NCI-H446 treated with DMSO at 0.1 percent for 48 hours (cell line): ENCODE results near the gene AXL.
"Not testable (repeated sequence)": the region's sequence is repeated elsewhere in the genome, so short reads cannot be mapped to it uniquely, and the experiment has no call there.

ENCODE experiments used
- DNase-seq: peaks from one replicate; lab custom pipeline; 2025; lab: John Stamatoyannopoulos, UW

AXL gene

DNA sequence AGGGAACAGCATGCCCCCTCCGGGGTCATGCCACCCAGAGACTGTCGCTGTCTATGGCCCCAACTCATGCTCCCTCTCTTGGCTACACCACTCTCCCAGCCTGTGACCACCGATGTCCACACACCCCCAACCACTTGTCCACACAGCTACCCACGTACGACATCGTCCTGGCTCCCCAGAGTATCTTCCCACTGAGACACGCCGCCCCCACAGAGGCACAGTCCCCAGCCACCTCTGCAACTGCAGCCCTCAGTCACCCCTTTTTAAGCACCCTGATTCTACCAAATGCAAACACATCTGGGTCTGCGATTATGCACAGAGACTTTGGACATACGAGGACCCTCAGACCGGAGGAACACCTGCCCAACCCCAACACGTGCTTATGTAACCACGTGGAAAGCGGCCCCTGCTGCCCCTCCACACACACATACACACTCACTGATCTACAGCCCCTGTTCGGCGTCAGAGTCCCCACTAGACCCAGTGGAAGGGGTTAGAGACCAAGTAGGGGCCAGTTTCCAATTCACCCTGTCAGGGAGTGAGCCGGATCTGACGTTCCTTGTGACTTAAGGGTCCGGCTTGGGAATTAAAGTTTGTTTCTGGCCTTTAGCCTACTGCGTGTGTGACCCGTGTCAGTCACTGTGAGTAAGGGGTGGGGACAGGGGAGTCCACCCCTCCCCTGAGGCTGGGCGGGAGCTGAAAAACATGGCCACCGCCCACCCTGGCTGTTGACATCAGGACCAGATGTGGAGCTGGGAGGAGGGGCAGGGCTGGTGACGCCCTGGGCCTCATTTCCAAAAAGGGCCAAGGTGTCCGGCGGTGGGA, 11.9 kb upstream of the AXL start:
- no peak for DNase-seq

DNA sequence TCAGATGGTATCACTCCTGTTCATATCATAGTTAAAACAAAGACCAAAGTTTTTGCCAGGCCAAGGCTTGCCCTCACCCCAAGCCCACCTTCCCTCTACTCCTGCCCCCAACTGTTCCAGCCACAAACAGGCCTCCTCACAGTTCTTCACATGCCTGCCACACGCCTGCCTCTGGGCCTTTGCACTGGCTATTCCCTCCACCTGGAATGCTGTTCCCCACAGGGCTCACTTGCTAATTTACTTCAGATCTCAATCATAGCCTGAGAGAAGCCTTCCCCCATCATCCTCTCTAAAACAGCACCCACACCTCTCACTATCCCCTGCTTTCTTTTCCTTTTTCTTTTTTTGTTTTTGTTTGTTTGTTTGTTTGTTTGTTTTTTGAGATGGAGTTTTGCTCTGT, 4.9 kb upstream of the AXL start:
- DNase-seq, result no peak

DNA sequence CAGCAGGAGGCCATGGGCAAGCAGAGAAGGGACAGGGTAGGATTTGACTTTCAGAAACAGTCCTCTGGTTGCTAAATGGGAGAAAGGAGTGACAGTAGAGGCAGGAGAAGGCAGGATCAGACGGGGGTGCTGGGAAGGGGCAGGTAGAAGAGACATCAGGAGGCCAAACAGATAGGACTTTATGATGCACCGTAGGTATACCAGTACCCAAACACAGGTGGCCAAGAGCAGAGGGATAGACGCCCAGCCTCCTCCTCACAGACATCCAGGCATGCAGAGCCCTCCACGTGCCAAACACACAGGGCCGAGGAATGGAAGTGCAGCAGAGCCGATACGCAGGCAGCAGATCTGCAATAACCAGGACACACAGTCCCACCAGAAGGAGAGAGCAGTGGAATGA, 1.3 kb upstream of the AXL start:
- DNase-seq, result no peak

DNA sequence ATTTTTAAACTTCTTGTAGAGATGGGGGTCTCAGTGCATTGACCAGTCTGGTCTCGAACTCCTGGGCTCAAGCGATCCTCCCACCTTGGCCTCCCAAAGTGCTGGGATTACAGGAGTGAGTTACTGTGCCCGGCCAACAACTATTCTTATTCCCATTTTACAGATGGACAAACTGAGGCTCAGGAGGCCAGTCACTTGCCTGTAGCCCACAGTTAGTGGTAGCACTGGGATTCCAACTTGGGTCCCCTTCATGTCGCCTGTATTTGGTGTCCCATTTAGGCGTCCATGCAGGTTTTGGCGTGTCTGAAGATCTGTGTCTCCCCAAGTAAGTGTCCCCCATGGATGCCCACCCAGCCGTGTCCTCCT, 791 bp upstream of the AXL start:
- DNase-seq, result no peak

DNA sequence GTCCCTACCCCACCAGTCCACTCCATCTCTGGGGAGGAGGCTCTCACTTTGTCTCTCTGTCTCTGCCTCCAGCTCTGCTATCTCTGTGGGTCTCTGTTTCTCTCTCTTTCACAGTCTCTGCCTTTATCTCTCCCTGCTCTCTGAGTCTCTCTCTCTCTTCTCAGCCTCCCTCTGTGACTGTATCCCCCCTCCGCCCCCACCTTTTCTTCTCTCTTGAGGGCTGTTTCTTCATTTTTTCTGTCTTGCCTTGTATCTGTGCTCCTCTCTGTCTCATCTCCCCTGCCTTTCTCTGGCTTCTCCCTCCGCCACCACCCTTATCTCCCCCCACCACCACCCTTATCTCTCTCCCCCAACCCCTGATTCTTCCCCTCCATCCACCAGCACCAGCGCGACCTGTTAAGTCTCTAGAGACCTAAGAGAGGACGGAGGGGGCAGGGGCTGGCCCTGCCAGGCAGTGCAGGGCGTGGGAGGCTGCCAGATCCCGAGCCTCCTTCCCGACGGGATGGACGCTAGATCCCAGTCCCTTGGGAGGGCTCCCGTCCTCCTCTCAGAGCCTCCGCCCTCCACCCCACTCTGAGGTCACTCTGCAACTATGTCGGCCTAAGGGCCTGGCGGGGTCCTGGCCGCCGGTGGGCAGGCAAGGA, 1.0 kb downstream of the AXL start:
- no peak for DNase-seq

DNA sequence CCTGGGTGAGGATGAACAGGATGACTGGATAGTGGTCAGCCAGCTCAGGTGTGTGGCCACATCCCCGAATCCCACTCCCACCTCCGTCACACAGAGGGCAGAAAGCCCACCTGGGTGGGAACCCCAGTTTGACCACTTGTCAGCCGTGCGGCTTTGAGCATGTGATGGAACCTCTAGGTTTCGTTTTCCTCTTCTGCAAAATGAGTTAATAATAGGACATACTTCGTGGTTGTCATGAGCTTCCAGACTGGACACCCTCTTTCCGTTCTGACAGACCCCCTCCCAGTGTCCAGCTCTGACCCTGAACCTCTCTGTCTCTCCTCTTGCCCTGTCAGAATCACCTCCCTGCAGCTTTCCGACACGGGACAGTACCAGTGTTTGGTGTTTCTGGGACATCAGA, 1.8 kb downstream of the AXL start:
- no peak for DNase-seq

DNA sequence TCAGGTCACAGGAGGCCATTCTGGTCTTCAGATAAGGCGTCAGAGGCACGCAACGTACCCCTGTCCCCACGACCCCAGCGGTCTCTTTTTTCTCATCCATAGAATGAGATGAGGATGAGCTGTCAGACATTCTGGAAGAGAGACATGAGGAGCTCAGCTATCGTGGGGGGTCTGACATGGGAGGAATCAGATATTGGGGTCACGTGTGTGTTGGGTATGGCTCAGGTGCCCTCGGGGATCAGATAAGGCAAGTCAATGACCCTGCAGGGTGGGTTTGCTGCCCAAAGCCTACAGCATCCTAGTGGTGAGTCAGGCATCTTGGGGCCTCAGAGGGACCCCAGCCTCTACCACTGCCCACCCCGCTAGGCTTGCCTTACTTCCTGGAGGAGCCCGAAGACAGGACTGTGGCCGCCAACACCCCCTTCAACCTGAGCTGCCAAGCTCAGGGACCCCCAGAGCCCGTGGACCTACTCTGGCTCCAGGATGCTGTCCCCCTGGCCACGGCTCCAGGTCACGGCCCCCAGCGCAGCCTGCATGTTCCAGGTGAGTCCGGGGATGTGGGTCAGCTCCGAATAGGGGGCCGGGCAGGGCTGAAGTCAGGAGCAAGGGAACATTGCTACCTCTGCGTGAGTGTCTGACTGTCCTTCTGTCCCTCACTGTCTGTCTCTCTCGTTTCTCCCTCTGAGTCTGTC, 2.6 kb downstream of the AXL start:
- DNase-seq, result no peak

DNA sequence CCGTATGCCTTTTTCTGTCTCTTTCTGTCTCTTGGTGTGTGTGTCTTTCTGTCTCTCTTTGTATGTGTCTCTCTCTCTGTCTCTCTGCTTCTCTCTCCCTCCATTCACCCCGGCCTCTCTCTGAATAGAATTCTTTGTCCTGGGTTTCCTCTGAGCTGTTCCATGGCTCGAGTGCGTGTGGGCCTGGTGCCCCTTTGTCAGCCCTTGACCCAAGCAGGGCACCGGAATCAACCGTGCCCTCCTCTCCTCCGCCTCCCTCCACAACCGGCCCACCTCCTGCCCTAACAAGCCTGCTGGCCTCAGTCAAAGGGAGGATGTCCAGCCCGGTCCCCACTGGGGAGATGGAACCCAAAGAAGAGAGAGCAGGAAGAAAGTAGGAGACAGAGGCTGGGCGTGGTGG, 3.2 kb downstream of the AXL start:
- no peak for DNase-seq

DNA sequence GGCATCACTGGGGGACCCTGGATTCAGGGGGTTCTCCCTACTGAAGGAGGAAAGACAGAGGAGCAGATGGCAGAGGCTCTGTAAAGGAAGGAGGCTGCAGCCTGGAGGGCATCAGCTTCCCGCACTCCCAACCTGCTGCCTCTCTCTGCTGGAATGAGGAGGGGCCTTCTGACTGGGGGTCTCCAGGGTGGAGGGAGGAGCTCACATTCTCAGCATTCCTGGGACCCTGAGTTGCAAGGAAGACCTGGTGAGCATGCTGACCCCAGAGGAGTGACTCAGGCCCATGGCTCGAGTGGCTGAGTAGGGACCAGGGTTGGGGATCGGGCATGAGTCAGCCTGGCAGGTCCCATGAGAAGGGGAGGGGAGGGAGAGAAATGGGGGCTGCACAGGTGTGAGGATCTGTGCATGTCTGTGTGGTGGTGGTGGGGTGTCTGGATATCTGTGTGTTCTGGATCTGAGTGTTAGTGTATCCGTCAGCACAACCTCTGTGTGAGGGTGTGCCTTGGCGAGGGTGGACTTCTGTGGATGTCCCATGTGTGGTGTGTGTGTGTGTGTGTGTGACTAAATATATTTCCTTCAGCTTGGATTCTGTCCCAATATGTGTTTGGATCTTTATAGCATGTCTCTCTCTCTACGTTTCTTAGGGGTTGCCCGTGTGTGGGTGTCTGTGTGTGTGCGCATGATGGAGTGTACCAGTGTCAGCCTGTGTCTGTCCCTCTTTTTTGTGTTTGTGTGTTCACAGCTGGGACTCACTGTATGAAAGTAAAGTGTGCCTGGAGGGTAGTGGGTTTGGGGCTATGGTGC, 4.6 kb downstream of the AXL start:
- DNase-seq, result no peak

DNA sequence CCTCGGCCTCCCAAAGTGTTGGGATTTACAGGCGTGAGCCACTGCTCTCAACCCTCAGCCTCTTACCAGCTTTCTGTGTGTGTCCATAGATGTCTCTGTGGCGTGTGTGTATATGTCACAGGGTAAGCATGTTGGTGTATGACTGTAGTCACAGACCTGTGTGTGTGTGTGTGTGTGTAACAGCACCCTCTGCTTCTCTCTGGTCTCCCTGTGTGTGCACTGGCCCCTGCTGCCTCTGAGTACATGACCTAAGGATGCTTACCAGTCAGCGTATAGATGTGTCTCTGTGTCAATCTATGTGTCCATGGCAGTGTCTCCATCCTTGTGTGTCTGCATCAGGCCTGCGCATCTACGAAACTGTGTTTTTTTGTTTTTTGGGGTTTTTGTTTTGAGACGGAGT, 5.6 kb downstream of the AXL start:
- no peak for DNase-seq

DNA sequence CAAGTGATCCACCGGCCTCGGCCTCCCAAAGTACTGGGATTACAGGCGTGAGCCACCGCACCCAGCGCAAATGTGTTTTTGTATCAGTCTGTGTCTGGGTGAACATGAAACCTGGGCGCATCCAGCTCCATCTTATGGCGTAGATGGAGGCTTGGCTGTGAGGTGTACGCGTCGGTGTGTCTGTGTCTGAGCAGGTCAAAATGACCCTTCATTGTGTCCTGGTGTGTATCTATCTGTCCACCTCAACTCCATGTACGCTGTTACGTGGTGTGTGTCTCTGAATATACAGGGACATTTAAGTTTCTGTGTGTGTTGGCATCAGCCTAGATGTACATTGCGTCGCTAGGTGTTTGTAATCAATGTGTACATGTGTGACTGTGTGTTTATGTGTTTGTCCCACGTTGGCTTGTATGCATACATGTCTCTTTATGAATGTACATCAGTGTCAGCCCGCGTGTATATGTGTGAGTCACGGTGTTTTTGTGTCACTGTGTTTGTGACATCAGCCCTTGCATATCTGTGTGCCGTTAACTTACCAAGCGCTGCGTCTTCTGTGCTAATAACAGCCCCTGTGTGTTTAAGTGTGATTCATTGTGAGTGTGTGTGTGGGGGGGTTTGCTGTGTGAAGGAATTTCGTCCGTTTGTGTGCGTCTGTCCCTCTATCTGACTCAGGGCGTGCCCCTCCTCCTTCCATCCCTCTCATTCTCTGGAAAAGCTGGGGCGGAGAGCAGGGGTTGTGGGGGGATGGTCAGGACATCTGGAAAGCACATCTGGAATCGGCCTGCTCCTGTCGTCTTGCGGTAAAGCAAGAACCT, 6.4 kb downstream of the AXL start:
- no peak for DNase-seq

DNA sequence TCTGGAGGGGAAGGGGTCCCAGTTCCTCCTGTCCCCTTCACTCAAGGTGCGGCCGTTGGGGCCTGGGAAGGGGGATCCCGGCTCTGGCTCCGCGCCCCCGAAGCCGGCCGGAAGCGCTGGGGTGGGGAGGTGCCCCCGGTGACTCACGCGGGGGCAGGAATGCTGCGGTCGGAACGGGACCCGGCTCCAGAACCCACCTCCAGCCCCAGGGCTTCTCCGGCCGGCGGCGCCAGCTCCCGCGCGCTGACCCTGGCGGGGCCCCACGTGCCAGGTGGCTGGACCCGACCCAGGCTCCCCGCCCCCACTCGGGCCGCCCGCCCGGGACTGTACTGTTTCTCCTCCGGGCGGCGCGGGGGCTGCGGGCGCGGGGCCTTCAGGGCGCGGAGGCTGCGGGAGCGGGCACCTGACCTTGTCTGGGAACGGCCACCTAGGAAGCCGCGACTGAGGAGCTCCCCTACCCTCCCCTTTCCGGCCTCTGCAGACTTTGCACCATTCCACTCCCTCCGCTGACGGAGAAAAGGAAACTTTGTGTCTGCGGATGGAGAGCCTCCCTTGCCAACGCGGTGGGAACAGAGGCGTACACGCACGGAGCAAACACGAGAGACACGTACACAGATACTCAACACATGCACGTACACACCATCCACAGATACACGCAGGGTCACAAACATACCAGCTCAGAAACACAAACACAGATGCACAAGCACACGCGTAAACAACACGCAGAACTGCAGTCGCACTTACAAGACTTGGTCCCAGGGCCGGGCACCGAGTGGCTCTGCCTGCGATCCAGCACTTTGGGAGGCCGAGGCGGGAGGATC, 7.2 kb downstream of the AXL start:
- no peak for DNase-seq

DNA sequence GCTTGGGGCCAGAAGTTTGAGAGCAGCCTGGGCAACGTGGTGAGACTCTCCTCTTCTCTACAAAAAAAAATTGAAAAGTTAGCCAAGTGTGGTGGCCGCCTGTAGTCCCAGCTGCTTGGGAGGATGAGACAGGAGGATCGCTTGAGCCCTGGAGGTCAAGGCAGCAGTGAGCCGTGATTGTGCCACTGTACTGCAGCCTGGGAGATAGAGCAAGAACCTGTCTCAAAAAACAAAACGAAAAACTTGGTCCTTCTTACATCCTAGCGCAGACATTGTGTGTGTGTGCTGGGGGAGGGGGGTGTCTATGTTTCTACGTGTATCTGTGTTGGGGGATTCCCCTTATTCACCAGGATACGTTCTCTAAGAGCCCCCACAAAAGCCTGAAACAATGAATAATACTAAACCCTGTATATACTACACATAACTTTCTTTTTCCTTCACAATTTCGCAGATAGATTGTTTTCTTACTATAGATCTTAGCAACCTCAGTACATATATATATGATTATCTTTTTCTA, 7.9 kb downstream of the AXL start:
- DNase-seq, result no peak

DNA sequence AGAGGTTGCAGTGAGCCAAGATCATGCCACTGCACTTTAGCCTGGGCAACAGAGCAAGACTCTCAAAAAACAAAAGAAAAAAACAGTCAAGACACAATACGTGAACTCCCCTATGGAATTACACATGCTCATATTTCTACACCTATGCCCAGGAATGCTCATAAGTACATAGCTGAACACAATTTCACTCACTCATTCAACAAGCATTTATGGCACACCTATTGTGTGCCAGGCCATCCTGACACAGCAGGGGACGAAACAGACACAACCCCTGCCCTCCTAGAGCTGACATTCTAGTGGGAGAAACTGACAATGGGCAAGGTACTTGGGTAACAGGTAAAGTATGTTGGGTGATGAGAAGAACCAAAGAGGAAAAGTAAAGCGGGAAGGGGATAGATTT, 9.5 kb downstream of the AXL start:
- DNase-seq, result no peak

DNA sequence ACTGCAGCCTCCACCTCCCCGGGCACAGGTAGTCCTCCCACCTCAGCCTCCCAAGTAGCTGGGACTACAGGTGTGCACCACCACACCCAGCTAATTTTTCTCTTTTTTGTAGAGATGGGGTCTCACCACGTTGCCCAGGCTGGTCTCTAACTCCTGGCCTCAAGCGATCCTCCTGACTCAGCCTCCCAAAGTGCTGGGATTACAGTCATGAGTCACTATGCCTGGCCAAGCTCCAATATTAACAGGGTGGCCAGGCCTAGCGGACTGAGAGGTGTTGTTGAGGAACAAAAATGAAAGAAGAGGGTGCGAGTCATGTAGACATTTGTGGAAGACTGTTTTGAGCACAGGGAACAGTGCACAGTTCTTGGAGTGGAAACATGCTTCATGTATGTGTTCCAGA, 10.3 kb downstream of the AXL start:
- not testable (repeated sequence) for DNase-seq

DNA sequence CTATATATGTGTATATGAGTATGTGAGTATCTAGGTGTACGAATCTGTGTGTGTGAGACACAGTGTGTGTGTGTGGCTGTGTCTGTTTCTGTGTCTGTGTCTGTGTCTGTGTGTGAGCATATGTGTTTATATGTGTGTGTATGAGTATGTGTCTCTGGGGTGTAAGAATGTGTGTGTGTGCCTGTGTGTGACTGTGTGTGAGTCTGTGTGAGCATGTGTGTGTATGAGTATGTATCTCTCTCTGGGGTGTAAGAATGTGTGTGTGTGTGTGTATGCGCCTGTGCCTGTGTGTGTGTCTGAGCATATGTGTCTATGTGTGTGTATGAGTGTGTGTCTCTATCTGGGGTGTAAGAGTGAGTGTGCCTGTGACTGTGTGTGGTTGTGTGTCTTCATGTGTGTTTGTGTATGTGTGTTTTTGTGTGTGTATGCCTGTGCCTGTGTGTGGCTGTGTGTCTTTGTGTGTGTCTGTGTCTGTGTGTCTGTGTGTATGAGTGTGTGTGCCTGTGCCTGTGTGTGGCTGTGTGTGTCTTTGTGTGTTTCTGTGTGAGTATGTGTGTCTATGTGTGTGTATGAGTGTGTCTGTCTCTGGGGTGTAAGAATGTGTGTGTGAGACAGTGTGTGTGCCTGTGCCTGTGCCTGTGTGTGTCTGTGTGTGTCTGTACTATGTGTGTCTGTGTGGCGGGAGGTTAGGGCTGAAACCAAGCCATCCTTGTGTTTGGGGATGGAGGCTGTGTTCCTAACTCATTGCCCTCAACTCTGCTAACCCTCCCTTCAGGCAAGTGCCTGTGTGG, 11.2 kb downstream of the AXL start:
- DNase-seq, result no peak

DNA sequence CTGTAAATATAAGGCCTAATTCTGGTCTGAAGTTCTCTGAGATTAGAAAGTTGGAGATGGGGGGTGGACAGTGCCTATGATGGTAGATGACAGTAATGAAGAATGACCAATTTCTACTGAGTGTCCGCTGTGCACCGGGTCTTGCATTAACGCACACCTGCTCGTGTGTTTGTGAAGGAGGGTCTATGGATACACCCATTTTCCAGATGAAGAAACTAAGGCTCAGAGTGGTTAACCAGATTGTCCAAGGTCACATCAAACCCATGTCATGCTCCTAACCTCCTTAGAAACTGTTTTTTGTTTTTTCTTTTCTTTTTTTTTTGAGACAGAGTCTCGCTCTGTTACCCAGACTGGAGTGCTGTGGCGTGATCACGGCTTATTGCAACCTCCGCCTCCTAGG, 13.7 kb downstream of the AXL start:
- DNase-seq, result no peak

DNA sequence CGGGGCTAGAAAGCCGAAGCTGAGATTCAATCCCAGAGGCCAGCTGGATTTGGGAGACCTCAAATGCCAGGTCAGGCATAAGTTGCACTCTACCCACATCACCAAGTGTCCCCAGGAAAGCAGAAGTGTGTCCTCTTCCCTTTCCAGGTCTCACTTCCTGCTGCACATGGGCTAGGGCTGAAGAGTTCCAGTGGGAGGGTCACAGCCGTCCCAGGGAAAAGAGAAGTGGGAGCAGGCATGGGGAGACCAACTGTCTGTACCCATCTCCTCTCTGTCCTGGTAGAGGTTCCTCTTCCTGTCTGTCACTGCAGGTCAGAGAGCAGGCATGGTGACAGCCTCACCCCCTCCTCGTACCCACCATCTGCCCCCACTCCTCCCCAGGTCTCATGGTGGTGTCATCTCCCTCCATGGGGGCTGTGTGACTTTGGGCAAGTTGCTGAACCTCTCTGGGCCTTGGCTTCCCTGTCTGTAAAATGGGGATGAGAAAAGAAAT, 14.8 kb downstream of the AXL start:
- DNase-seq, result no peak

DNA sequence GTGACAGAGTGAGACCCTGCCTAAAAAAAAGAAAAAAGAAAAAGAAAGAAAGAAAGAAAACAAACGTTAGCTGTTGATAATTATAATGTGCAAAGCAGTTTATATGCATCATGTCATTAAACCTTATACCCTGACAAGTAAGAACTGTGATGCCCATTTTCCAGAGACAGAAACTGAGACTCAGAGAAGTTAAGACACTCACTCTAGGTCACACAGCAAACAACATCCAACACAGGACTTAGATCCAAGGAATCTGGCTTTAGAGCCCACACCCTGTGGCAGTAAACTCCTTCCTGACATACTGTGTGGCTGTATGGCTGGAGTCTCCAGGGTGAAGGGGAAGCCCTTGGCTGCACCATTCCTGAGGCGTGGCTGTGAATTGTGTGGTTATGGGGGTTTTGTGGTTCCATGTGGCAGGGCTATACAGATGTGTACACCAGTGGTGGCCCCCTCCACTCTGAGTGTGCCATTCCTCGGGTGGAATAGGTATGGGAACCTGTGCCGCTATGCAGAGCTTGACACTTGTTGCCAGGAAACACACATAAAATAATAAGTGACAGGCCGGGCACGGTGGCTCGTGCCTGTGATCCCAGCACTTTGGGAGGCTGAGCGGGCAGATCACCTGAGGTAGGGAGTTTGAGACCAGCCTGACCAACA, 15.6 kb downstream of the AXL start:
- DNase-seq, result no peak
